ENCODE results near the gene ARHGAP4.

The ARHGAP4 gene

GRCh38 chrX:153883163-153883843, 42.8 kb downstream of the ARHGAP4 start:
- DNase-seq (ENCODE audit: low read depth in 2 of 3, low spot score in 1 of 3) = no peak

- DNase-seq (ENCODE audit: low read depth in 2 of 3, low spot score in 1 of 3) = no peak
Measured at GRCh38 chrX:153882557-153882956, 43.5 kb downstream of the ARHGAP4 start.

DNA sequence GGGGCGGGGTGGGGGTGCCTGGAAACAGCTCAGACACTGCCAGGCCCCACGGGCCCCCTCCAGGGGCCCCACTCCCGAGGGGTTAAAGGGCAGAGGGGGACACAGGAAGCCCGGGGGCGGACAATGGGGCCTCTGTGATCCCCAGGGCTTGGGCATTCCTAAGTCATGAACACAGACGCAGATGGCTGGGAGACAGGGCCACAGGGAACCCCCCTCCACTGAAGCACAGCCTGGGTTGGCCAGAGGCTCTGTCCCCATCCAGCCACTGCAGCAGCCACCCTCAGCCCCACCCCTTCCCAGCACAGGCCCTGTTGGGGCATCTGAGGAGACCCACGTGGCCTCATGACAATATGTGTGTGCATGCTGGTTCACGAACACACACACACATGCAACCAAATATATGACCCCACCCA, 44.0 kb downstream of the ARHGAP4 start:
- DNase-seq (ENCODE audit: low read depth in 2 of 3, low spot score in 1 of 3) = no peak

- DNase-seq (ENCODE audit: low read depth in 2 of 3, low spot score in 1 of 3) = no peak
Measured at GRCh38 chrX:153881281-153881680, 44.8 kb downstream of the ARHGAP4 start.

DNA sequence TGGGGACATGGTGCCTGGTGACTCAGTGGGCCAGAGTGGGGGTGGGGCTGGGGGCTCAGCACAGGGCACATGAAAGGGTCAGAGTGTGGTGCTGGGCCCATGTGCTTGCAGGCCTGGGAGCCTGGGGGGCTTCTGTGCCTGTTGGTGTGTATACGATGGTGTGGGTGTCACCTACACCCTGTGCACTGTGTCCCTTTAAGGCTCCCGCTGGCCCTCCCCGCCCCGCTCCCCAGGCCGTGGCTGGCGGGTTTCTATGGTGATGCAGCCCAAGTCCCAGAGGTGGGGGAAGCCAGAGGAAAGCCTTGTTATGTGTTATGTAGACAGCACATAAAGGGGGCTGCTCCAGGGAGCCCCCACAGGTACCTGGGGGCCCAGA, 45.6 kb downstream of the ARHGAP4 start:
- no peak for DNase-seq (ENCODE audit: low read depth in 2 of 3, low spot score in 1 of 3)

- DNase-seq (ENCODE audit: low read depth in 2 of 3, low spot score in 1 of 3) = no peak
Measured at GRCh38 chrX:153879741-153880439, 46.2 kb downstream of the ARHGAP4 start.

GRCh38 chrX:153878969-153879653, 47.0 kb downstream of the ARHGAP4 start:
- no peak for DNase-seq (ENCODE audit: low read depth in 2 of 3, low spot score in 1 of 3)

- no peak for DNase-seq (ENCODE audit: low read depth in 2 of 3, low spot score in 1 of 3)
Measured at GRCh38 chrX:153878345-153878744, 47.7 kb downstream of the ARHGAP4 start.

DNA sequence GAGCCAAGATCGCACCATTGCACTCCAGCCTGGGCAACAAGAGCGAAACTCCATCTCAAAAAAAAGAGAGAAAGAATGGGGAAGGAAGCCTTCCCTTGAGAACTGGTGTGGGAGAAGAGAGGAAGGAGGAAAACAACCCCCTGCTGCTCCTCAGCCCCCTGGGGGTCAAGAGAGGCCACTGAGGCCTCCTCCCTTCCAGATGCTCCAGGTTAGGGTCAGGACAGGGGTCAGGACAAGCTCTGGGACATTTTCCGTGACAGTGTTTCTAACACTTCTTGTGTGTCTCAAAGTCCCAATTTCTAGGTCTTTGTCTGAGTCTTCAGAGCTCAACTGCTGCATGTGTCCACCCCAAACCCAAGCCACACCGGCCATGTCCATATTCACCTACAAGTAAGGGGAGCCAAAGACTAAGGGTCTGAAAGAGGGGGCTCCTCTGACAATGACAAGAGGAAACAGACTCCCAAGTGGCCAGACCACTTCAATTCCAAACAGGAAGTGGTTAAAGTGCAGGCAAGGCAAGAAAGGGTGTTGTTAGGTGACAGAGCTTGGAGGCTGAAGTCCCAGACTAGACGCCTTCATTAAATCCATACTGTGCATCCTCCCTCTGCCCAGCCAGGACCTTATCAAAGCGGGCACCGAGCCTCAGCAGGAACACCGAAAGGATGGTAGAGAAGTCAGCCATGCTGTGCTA, 48.3 kb downstream of the ARHGAP4 start:
- DNase-seq (ENCODE audit: low read depth in 2 of 3, low spot score in 1 of 3) = no peak

DNA sequence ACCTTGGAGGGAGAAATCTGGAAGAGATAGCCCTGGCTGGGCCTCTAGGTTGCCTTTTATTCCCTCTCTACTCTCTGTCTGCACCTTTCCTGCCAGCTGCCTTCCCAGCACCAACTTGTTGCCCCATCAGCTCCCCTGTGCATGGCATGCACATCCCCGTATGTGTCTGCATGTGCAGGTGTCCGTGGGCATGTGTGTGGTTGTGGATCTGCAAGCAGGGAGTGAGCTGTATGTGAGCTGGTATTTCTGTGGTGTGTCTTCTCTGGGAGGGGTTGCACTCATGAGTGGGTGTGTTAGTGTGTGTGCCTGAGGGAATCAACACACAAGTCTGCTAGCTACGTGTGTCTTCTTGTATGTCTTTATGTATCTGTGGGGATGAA, 50.0 kb downstream of the ARHGAP4 start:
- DNase-seq (ENCODE audit: low read depth in 2 of 3, low spot score in 1 of 3) = no peak

DNA sequence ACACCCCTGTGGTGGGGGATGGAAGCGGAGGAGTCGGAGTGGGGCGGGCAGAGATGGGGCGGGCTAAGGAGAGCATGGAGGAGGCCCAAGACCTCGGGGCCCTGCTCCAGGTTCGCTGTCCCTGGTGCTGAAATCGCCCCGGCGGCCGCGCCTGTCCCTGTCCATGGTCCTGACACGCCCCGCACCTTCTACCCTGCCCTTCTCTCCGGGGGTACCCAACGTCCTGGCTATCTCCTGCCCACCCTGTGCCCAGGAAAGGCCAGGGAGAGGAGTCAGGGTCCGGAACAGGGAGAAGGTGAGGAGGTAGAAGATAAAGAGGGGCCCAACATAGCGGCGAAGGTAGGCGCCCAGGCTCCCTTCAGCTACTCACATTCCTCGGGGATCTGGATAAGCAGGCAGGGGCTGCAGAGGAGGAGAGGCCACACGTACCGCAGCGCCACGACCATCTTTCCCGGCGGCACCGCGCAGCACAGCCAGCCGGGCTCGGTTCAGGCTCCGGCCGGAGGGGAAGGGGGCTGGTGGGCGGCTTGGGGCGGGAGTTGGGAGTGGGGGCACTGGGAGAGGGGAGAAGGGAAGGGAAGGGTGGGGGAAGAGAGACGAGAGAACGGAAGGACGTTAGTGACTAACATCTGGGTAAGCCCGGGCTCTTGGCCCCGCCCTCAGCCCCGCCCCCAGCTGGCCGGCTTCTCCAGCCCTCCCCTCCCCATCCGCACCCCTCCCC, 50.5 kb downstream of the ARHGAP4 start:
- peak; percentile 31 to 67 (median 38) for DNase-seq (ENCODE audit: low read depth in 2 of 3, low spot score in 1 of 3)

- no peak for DNase-seq (ENCODE audit: low read depth in 2 of 3, low spot score in 1 of 3)
Measured at GRCh38 chrX:153874366-153875125, 51.5 kb downstream of the ARHGAP4 start.

GRCh38 chrX:153874085-153874365, 52.0 kb downstream of the ARHGAP4 start:
- DNase-seq (ENCODE audit: low read depth in 2 of 3, low spot score in 1 of 3) = no peak

GRCh38 chrX:153873282-153874084, 52.6 kb downstream of the ARHGAP4 start:
- no peak for DNase-seq (ENCODE audit: low read depth in 2 of 3, low spot score in 1 of 3)

- no peak for DNase-seq (ENCODE audit: low read depth in 2 of 3, low spot score in 1 of 3)
Measured at GRCh38 chrX:153871946-153872878, 53.9 kb downstream of the ARHGAP4 start.

- DNase-seq (ENCODE audit: low read depth in 2 of 3, low spot score in 1 of 3) = no peak
Measured at GRCh38 chrX:153871451-153871850, 54.6 kb downstream of the ARHGAP4 start.

DNA sequence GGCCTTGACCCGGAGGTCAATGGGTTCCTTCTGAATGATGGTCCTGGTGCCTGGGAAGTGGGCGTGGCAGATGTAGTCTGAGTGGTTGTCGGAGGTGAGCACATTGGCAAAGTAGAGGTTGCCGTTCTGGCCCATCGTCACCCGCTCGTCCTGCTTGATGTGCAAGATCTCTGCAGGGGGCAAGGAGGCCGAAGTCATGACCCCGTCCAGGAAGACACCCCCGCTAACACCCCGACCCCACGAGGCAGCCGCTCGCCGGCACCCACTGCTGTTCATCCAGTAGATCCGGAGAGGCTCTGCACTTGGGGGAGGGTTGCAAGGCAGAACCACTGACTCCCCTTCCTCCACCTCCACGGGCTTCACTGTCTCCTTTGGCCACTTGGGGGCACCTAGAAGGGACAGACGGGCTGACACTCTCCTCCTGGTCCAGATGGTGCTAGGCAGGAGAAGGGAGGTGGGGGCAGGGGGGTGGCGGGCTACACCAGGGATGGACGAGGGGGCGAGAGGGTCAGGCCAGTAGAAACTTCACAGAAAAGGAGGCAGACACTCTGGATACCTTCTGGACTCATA, 55.2 kb downstream of the ARHGAP4 start:
- DNase-seq (ENCODE audit: low read depth in 2 of 3, low spot score in 1 of 3) = no peak

GRCh38 chrX:153870288-153870690, 55.8 kb downstream of the ARHGAP4 start:
- DNase-seq (ENCODE audit: low read depth in 2 of 3, low spot score in 1 of 3) = no peak
